ENCODE data around the gene RHOG.

The RHOG gene

GRCh38 chr11:3879216-3879966 is 38.6 kb upstream of the RHOG start:
- no peak for TF ChIP-seq CTCF (IDR thresholded peaks at IDR 0.05)

GRCh38 chr11:3878258-3878584 is 37.5 kb upstream of the RHOG start:
- no peak for TF ChIP-seq CTCF (IDR thresholded peaks at IDR 0.05)

- TF ChIP-seq CTCF (IDR thresholded peaks at IDR 0.05) = no peak
These were observed 36.9 kb upstream of the RHOG start for GRCh38 chr11:3877364-3878257.

- TF ChIP-seq CTCF (IDR thresholded peaks at IDR 0.05) = no peak
These were observed 35.9 kb upstream of the RHOG start for GRCh38 chr11:3876613-3877012.

GRCh38 chr11:3873712-3874349 is 33.1 kb upstream of the RHOG start:
- no peak for TF ChIP-seq CTCF (IDR thresholded peaks at IDR 0.05)

GRCh38 chr11:3867209-3868091 is 26.7 kb upstream of the RHOG start:
- TF ChIP-seq CTCF (IDR thresholded peaks at IDR 0.05) = no peak

- TF ChIP-seq CTCF (IDR thresholded peaks at IDR 0.05) = no peak
These were observed 26.1 kb upstream of the RHOG start for GRCh38 chr11:3866836-3867208.

Data from LNCAP (cell line).